ENCODE data around the gene ANO9. TPM values are rescaled to one million over a fixed set of nuclear protein-coding genes. Genes with fewer than 3 reads are reported as not detected.

The ANO9 gene
- 35.4 and 36.9 TPM in 2 replicates for total RNA-seq

- H3K27ac Mint-ChIP-seq: no peak within 1 kb of the TSS
- H3K36me3 Mint-ChIP-seq (ENCODE audit: low read depth): no peaks in the 10 kb centered on the region
- peaks cover 3% of the 10 kb centered on the region for H3K27me3 Mint-ChIP-seq (ENCODE audit: low read depth)
- DNase-seq (ENCODE audit: low spot score): peak; percentile 58
- H3K4me3 Mint-ChIP-seq (ENCODE audit: low read depth): peak within 1 kb of the TSS; percentile 76
- H3K4me1 Mint-ChIP-seq (ENCODE audit: low read depth): peaks cover 13% of the 10 kb centered on the region
- H3K9me3 Mint-ChIP-seq: no peaks in the 10 kb centered on the region
- intact Hi-C loops (cut with micrococcal nuclease): no loop called here
Measured at GRCh38 chr11:441418-442274, at the start of gene ANO9. Gene ANO9, minus strand, starts transcription at chr11:442011. Its CDS starts 85 bp downstream, at chr11:441926.

GRCh38 chr11:491358-491757 is 49.5 kb upstream of the ANO9 start:
- intact Hi-C loops (cut with micrococcal nuclease): no loop called here
- no peak overlapping the region for H3K27ac Mint-ChIP-seq
- peaks cover 8% of the 10 kb centered on the region for H3K36me3 Mint-ChIP-seq (ENCODE audit: low read depth)
- no peaks in the 10 kb centered on the region for H3K4me1 Mint-ChIP-seq (ENCODE audit: low read depth)
- H3K4me3 Mint-ChIP-seq (ENCODE audit: low read depth): no peak overlapping the region
- H3K27me3 Mint-ChIP-seq (ENCODE audit: low read depth): no peaks in the 10 kb centered on the region
- no peak for DNase-seq (ENCODE audit: low spot score)
- H3K9me3 Mint-ChIP-seq: no peaks in the 10 kb centered on the region

- no peak overlapping the region for H3K27ac Mint-ChIP-seq
- no peaks in the 10 kb centered on the region for H3K27me3 Mint-ChIP-seq (ENCODE audit: low read depth)
- H3K4me3 Mint-ChIP-seq (ENCODE audit: low read depth): no peak overlapping the region
- H3K9me3 Mint-ChIP-seq: no peaks in the 10 kb centered on the region
- intact Hi-C loops (cut with micrococcal nuclease): no loop called here
- DNase-seq (ENCODE audit: low spot score): no peak
- H3K36me3 Mint-ChIP-seq (ENCODE audit: low read depth): peaks cover 6% of the 10 kb centered on the region
- no peaks in the 10 kb centered on the region for H3K4me1 Mint-ChIP-seq (ENCODE audit: low read depth)
Measured at GRCh38 chr11:490930-491260, 49.1 kb upstream of the ANO9 start.

- DNase-seq (ENCODE audit: low spot score): no peak
- Mint-ChIP-seq H3K9me3 (no peaks in the 10 kb centered on the region), H3K36me3 (ENCODE audit: low read depth) (peaks cover 3% of the 10 kb centered on the region)
Measured at GRCh38 chr11:490186-490929, 48.5 kb upstream of the ANO9 start.

GRCh38 chr11:489610-490185 is 47.9 kb upstream of the ANO9 start:
- Mint-ChIP-seq H3K27me3 (ENCODE audit: low read depth) (no peaks in the 10 kb centered on the region), H3K27ac (no peak overlapping the region), H3K4me3 (ENCODE audit: low read depth) (no peak overlapping the region), H3K4me1 (ENCODE audit: low read depth) (no peaks in the 10 kb centered on the region), H3K9me3 (no peaks in the 10 kb centered on the region), H3K36me3 (ENCODE audit: low read depth) (no peaks in the 10 kb centered on the region)
- intact Hi-C loops (cut with micrococcal nuclease): no loop called here
- DNase-seq (ENCODE audit: low spot score): no peak

More at GRCh38 chr11:490186-490929, 48.5 kb upstream of the ANO9 start:
- H3K27me3 Mint-ChIP-seq (ENCODE audit: low read depth): no peaks in the 10 kb centered on the region
- intact Hi-C loops (cut with micrococcal nuclease): no loop called here
- H3K27ac Mint-ChIP-seq: no peak overlapping the region
- no peak overlapping the region for H3K4me3 Mint-ChIP-seq (ENCODE audit: low read depth)
- H3K4me1 Mint-ChIP-seq (ENCODE audit: low read depth): no peaks in the 10 kb centered on the region

GRCh38 chr11:488992-489391 is 47.2 kb upstream of the ANO9 start:
- Mint-ChIP-seq H3K4me3 (ENCODE audit: low read depth) (no peak overlapping the region), H3K9me3 (no peaks in the 10 kb centered on the region), H3K4me1 (ENCODE audit: low read depth) (no peaks in the 10 kb centered on the region), H3K27me3 (ENCODE audit: low read depth) (no peaks in the 10 kb centered on the region), H3K36me3 (ENCODE audit: low read depth) (no peaks in the 10 kb centered on the region), H3K27ac (no peak overlapping the region)
- intact Hi-C loops (cut with micrococcal nuclease): no loop called here
- DNase-seq (ENCODE audit: low spot score): no peak

- H3K4me3 Mint-ChIP-seq (ENCODE audit: low read depth): no peak overlapping the region
- no peak for DNase-seq (ENCODE audit: low spot score)
- intact Hi-C loops (cut with micrococcal nuclease): no loop called here
- H3K9me3 Mint-ChIP-seq: no peaks in the 10 kb centered on the region
- no peaks in the 10 kb centered on the region for H3K36me3 Mint-ChIP-seq (ENCODE audit: low read depth)
- H3K27ac Mint-ChIP-seq: no peak overlapping the region
- no peaks in the 10 kb centered on the region for H3K4me1 Mint-ChIP-seq (ENCODE audit: low read depth)
- H3K27me3 Mint-ChIP-seq (ENCODE audit: low read depth): no peaks in the 10 kb centered on the region
Measured at GRCh38 chr11:488579-488978, 46.8 kb upstream of the ANO9 start.

- H3K4me3 Mint-ChIP-seq (ENCODE audit: low read depth): no peak overlapping the region
- no peaks in the 10 kb centered on the region for H3K27me3 Mint-ChIP-seq (ENCODE audit: low read depth)
- no peaks in the 10 kb centered on the region for H3K36me3 Mint-ChIP-seq (ENCODE audit: low read depth)
- intact Hi-C loops (cut with micrococcal nuclease): no loop called here
- H3K9me3 Mint-ChIP-seq: no peaks in the 10 kb centered on the region
- no peak for DNase-seq (ENCODE audit: low spot score)
- H3K4me1 Mint-ChIP-seq (ENCODE audit: low read depth): no peaks in the 10 kb centered on the region
- H3K27ac Mint-ChIP-seq: no peak overlapping the region
Measured at GRCh38 chr11:488062-488461, 46.3 kb upstream of the ANO9 start.

- no peaks in the 10 kb centered on the region for H3K36me3 Mint-ChIP-seq (ENCODE audit: low read depth)
- H3K9me3 Mint-ChIP-seq: no peaks in the 10 kb centered on the region
- intact Hi-C loops (cut with micrococcal nuclease): no loop called here
- H3K27ac Mint-ChIP-seq: no peak overlapping the region
- H3K4me3 Mint-ChIP-seq (ENCODE audit: low read depth): no peak overlapping the region
- H3K27me3 Mint-ChIP-seq (ENCODE audit: low read depth): no peaks in the 10 kb centered on the region
- DNase-seq (ENCODE audit: low spot score): no peak
- H3K4me1 Mint-ChIP-seq (ENCODE audit: low read depth): no peaks in the 10 kb centered on the region
Measured at GRCh38 chr11:487571-488021, 45.8 kb upstream of the ANO9 start.

- H3K27me3 Mint-ChIP-seq (ENCODE audit: low read depth): no peaks in the 10 kb centered on the region
- intact Hi-C loops (cut with micrococcal nuclease): no loop called here
- no peak overlapping the region for H3K4me3 Mint-ChIP-seq (ENCODE audit: low read depth)
- DNase-seq (ENCODE audit: low spot score): no peak
- no peaks in the 10 kb centered on the region for H3K4me1 Mint-ChIP-seq (ENCODE audit: low read depth)
- no peak overlapping the region for H3K27ac Mint-ChIP-seq
- H3K36me3 Mint-ChIP-seq (ENCODE audit: low read depth): no peaks in the 10 kb centered on the region
- H3K9me3 Mint-ChIP-seq: no peaks in the 10 kb centered on the region
Measured at GRCh38 chr11:486189-486588, 44.4 kb upstream of the ANO9 start.

GRCh38 chr11:484616-485015 is 42.8 kb upstream of the ANO9 start:
- peaks cover 3% of the 10 kb centered on the region for H3K36me3 Mint-ChIP-seq (ENCODE audit: low read depth)
- H3K9me3 Mint-ChIP-seq: no peaks in the 10 kb centered on the region
- DNase-seq (ENCODE audit: low spot score): no peak
- intact Hi-C loops (cut with micrococcal nuclease): no loop called here
- H3K27me3 Mint-ChIP-seq (ENCODE audit: low read depth): no peaks in the 10 kb centered on the region
- no peak overlapping the region for H3K27ac Mint-ChIP-seq
- H3K4me1 Mint-ChIP-seq (ENCODE audit: low read depth): no peaks in the 10 kb centered on the region
- no peak overlapping the region for H3K4me3 Mint-ChIP-seq (ENCODE audit: low read depth)

- peaks cover 3% of the 10 kb centered on the region for H3K36me3 Mint-ChIP-seq (ENCODE audit: low read depth)
- no peaks in the 10 kb centered on the region for H3K27me3 Mint-ChIP-seq (ENCODE audit: low read depth)
- no peak overlapping the region for H3K27ac Mint-ChIP-seq
- H3K9me3 Mint-ChIP-seq: no peaks in the 10 kb centered on the region
- no peak overlapping the region for H3K4me3 Mint-ChIP-seq (ENCODE audit: low read depth)
- DNase-seq (ENCODE audit: low spot score): no peak
- intact Hi-C loops (cut with micrococcal nuclease): no loop called here
- no peaks in the 10 kb centered on the region for H3K4me1 Mint-ChIP-seq (ENCODE audit: low read depth)
Measured at GRCh38 chr11:479311-479710, 37.5 kb upstream of the ANO9 start.

Measured in activated T-helper 2 cell treated with anti-CD3 and anti-CD28 coated beads, Interferon-gamma antibody, Interleukin-2, Interleukin-4, amounts not matched to agents 10 μg/mL and 5 μg/mL and 100 μg/mL, durations not matched to agents 14 hours and 24 hours and 36 hours (primary cell).